Measurements from ENCODE around the gene PGM2L1.

DNA sequence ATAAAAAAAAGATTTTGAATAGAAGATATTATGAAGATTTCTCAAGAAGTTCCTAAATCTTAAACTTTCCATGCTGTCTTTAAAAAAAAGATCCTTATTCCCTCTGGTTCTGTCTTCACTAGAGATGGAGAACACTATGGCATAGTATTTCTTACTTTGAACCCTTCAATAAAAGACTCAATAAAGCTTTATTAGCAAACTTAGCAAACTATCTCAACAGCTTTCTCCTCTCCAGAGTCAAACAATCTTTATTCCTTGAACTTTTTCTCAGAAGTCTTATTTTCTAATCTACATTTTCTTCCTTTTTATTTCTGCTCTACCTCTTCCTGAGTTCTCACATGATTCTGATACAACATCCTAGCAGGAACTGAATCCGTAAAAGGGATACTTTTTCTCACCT is 65.0 kb downstream of the PGM2L1 start:
- TF ChIP-seq, protein P1, sequence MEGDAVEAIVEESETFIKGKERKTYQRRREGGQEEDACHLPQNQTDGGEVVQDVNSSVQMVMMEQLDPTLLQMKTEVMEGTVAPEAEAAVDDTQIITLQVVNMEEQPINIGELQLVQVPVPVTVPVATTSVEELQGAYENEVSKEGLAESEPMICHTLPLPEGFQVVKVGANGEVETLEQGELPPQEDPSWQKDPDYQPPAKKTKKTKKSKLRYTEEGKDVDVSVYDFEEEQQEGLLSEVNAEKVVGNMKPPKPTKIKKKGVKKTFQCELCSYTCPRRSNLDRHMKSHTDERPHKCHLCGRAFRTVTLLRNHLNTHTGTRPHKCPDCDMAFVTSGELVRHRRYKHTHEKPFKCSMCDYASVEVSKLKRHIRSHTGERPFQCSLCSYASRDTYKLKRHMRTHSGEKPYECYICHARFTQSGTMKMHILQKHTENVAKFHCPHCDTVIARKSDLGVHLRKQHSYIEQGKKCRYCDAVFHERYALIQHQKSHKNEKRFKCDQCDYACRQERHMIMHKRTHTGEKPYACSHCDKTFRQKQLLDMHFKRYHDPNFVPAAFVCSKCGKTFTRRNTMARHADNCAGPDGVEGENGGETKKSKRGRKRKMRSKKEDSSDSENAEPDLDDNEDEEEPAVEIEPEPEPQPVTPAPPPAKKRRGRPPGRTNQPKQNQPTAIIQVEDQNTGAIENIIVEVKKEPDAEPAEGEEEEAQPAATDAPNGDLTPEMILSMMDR (IDR thresholded peaks at IDR 0.05): no peak
- no peak for TF ChIP-seq POLR2A (IDR thresholded peaks at IDR 0.05)

Measured in adrenal gland (tissue), 5 donors.